GM12891 (cell line): ENCODE results near the gene CNTN4.

Source experiments
- PAX5 ChIP-seq: IDR thresholded peaks from 2 replicates; pipeline ENCODE4 v1.6.1; 2011; ENCODE audit warnings: low read length, moderate library complexity, mild to moderate bottlenecking; ENCODE audit not compliant: insufficient read depth, severe bottlenecking
- POLR2A ChIP-seq: IDR thresholded peaks from 2 replicates; pipeline ENCODE4 v1.6.1; 2011; ENCODE audit warnings: low read depth, low read length, control low read depth
- POLR2AphosphoS5 ChIP-seq: IDR thresholded peaks from 2 replicates; pipeline ENCODE4 v1.6.1; 2011; ENCODE audit warnings: low read depth, low read length, control low read depth
- POU2F2 ChIP-seq: IDR thresholded peaks from 2 replicates; pipeline ENCODE4 v1.6.1; 2011; ENCODE audit warnings: low read depth, mild to moderate bottlenecking, control low read depth, low read length, moderate library complexity
- TAF1 ChIP-seq: IDR thresholded peaks from 2 replicates; pipeline ENCODE4 v1.6.1; 2011; ENCODE audit warnings: low read depth, low read length, control low read depth

DNA sequence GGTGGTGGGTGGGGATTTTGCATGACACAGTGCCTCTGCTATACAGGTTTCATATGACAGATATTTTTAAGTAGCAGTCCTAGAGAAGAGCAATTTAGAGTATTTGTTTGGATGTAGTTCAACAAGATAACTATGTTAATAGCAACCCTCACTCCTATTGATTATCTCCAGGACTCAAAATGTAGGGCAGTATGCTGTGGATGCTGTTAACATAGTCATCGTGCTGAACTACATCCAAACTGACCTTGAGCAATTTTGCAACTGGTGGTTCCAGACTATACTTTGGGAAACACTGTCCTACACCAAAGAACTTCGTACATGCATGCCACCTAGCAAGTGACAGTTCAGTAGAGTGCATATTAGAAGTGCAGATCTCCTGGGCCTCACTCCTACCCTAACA lies 893.9 kb downstream of the CNTN4 start:
- TF ChIP-seq POLR2A (no peak), TAF1 (no peak), POLR2AphosphoS5 (no peak), PAX5 (no peak), POU2F2 (no peak)
